GM19324 (cell line): ENCODE measurements around the gene KIAA1671.

Source experiments
- ATAC-seq: cut with Tn5 transposase; IDR thresholded peaks from one replicate; pipeline ENCODE4 v1.9.1; 2021; ENCODE audit warnings: mild to moderate bottlenecking, moderate library complexity; ENCODE audit not compliant: unreplicated experiment, low FRiP score

Gene KIAA1671

GRCh38 chr22:24950272-24950902, 2.1 kb upstream of the KIAA1671 start:
- no peak for ATAC-seq

- ATAC-seq, result no peak
These were observed 394 bp downstream of the KIAA1671 start for GRCh38 chr22:24952837-24953383.

- no peak for ATAC-seq
These were observed 1.0 kb downstream of the KIAA1671 start for GRCh38 chr22:24953384-24954113.

GRCh38 chr22:24954114-24954463, 1.6 kb downstream of the KIAA1671 start:
- ATAC-seq, result no peak

- no peak for ATAC-seq
These were observed 2.3 kb downstream of the KIAA1671 start for GRCh38 chr22:24954856-24955255.

GRCh38 chr22:24957043-24957442, 4.5 kb downstream of the KIAA1671 start:
- ATAC-seq, result no peak

- ATAC-seq, result no peak
These were observed 8.8 kb downstream of the KIAA1671 start for GRCh38 chr22:24961217-24961844.

GRCh38 chr22:24962094-24962493, 9.6 kb downstream of the KIAA1671 start:
- ATAC-seq, result no peak

- no peak for ATAC-seq
These were observed 10.3 kb downstream of the KIAA1671 start for GRCh38 chr22:24962835-24963234.

GRCh38 chr22:24964441-24964840, 11.9 kb downstream of the KIAA1671 start:
- ATAC-seq, result no peak

GRCh38 chr22:24965822-24966626, 13.5 kb downstream of the KIAA1671 start:
- ATAC-seq, result no peak

- ATAC-seq, result no peak
These were observed 15.6 kb downstream of the KIAA1671 start for GRCh38 chr22:24968066-24968561.

- ATAC-seq, result no peak
These were observed 17.2 kb downstream of the KIAA1671 start for GRCh38 chr22:24969560-24970301.

- ATAC-seq, result no peak
These were observed 19.9 kb downstream of the KIAA1671 start for GRCh38 chr22:24972369-24972768.

GRCh38 chr22:24973872-24974271, 21.4 kb downstream of the KIAA1671 start:
- no peak for ATAC-seq

GRCh38 chr22:24975125-24975640, 22.7 kb downstream of the KIAA1671 start:
- no peak for ATAC-seq

- no peak for ATAC-seq
These were observed 23.4 kb downstream of the KIAA1671 start for GRCh38 chr22:24975813-24976341.

GRCh38 chr22:24976442-24977218, 24.1 kb downstream of the KIAA1671 start:
- ATAC-seq, result no peak
